ENCODE measurements around the gene AFAP1L1. TPM values are rescaled to one million over a fixed set of nuclear protein-coding genes. Genes with fewer than 3 reads are reported as not detected.

The AFAP1L1 gene
- total and polyA plus RNA-seq, 2 of the 13 experiments (the other 11 are each of a cell fraction or from before 2014, with no cell fraction given), result 0.38 to 1.0 TPM

GRCh38 chr5:149238540-149238939, 33.1 kb upstream of the AFAP1L1 start (continued):
- no peak for TF ChIP-seq SMYD3 (CRISPR knock-in tag; IDR thresholded peaks at IDR 0.05)

GRCh38 chr5:149239917-149240316, 31.7 kb upstream of the AFAP1L1 start:
- Histone ChIP-seq H2AFZ (ENCODE audit: low read length) (no peak overlapping the region), H3K79me2 (ENCODE audit: insufficient read depth, low read length) (no peaks in the 10 kb centered on the region), H3K4me2 (ENCODE audit: low read depth, low read length) (no peak overlapping the region), H4K20me1 (ENCODE audit: insufficient read depth, low read length) (no peaks in the 10 kb centered on the region), H3K4me1 (ENCODE audit: insufficient read depth, low read length) (no peaks in the 10 kb centered on the region), H3K36me3 (replicated peaks in 1 of 2; ENCODE audit: control insufficient read depth in 1 of 2, insufficient read depth in 2 of 2, low read length in 2 of 2) (no peaks in the 10 kb centered on the region), H3K27me3 (ENCODE audit: control insufficient read depth in 1 of 2, insufficient read depth in 2 of 2, low read length in 2 of 2) (no peaks in the 10 kb centered on the region), H3K27ac (ENCODE audit: extremely low read length, insufficient read depth, low read length) (no peak overlapping the region), H3K4me3 (replicated peaks in 1 of 3; ENCODE audit: insufficient read depth in 1 of 3, low read depth in 2 of 3, low read length in 3 of 3) (no peak overlapping the region), H3K9ac (ENCODE audit: insufficient read depth, low read depth, low read length) (no peak overlapping the region), H3K9me3 (ENCODE audit: low read length) (no peaks in the 10 kb centered on the region)
- FAIRE-seq (no peak), ATAC-seq (no peak), DNase-seq (ENCODE audit: low spot score) (no peak)
- ChIA-PET POLR2A (no interaction called here), CTCF (ENCODE audit: low intra/inter-chr PET ratio, low total read pairs) (no interaction called here)
- in situ Hi-C loops (cut with HindIII; ENCODE audit: extremely low pct_ligation_motif_present, low pct_unique_long_range_greater_than_20kb) (no loop called here), intact Hi-C loops (cut with micrococcal nuclease; ENCODE audit: unreplicated experiment) (no loop called here)
- no peak for TF ChIP-seq PCBP2 (optimal IDR thresholded peaks at IDR 0.05; ENCODE audit: low read depth, low read length, poor library complexity, severe bottlenecking)
- TF ChIP-seq ZNF383 (CRISPR knock-in tag; IDR thresholded peaks at IDR 0.05; ENCODE audit: borderline replicate concordance), result no peak
- no TSS peak for BruUV-seq (replicated peaks)
- WGBS (ENCODE audit: low lambda C conversion rate), result 88% methylated on average over 2 of the region's 2 CpGs

DNA sequence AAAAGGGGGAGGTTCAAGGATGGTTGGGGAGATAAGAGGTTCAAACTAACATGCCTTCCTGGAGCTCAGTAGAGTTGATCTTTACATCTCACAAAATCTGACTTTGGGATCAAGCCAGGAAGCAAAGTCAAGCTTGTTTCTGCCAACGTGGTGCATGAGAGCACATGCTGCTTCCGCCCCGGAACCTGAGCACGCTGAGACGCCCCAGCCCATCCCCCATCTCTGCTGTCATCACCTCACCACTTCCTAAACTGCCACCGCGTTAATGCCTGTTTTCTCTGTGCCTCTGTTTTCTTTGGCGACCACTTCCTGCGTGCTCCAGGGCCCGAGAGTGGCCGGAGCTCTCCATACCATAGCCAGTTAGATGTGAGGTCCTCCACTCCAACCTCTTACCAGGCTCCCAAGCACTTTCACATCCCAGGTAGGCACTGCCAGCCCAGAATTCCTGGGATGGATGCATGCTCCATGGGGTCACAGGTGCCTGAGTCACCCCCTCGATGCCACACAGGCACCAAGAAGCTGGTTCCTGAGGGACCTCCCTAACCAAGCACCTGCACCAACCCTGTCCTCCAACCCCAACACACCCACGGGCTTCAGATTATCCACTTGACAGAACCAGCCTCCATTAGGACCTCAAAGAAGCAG, 31.2 kb upstream of the AFAP1L1 start:
- H3K27me3 ChIP-seq (ENCODE audit: control insufficient read depth in 1 of 2, insufficient read depth in 2 of 2, low read length in 2 of 2), result no peaks in the 10 kb centered on the region
- no peak for TF ChIP-seq SMAD3 (CRISPR knock-in tag; IDR thresholded peaks at IDR 0.05)
- no peak for TF ChIP-seq ZNF292 (CRISPR knock-in tag; IDR thresholded peaks at IDR 0.05; ENCODE audit: borderline replicate concordance, low read depth)
- ChIA-PET POLR2A (no interaction called here), CTCF (ENCODE audit: low intra/inter-chr PET ratio, low total read pairs) (no interaction called here)
- in situ Hi-C loops (cut with HindIII; ENCODE audit: extremely low pct_ligation_motif_present, low pct_unique_long_range_greater_than_20kb) (no loop called here), intact Hi-C loops (cut with micrococcal nuclease; ENCODE audit: unreplicated experiment) (no loop called here)
- FAIRE-seq (no peak), ATAC-seq (no peak), DNase-seq (ENCODE audit: low spot score) (no peak)
- H3K9me3 ChIP-seq (ENCODE audit: low read length), result no peaks in the 10 kb centered on the region
- no peaks in the 10 kb centered on the region for H3K79me2 ChIP-seq (ENCODE audit: insufficient read depth, low read length)
- BruUV-seq (replicated peaks), result no TSS peak
- H3K4me2 ChIP-seq (ENCODE audit: low read depth, low read length), result no peak overlapping the region
- no peaks in the 10 kb centered on the region for H4K20me1 ChIP-seq (ENCODE audit: insufficient read depth, low read length)
- no peak overlapping the region for H2AFZ ChIP-seq (ENCODE audit: low read length)
- H3K9ac ChIP-seq (ENCODE audit: insufficient read depth, low read depth, low read length), result no peak overlapping the region
- no peaks in the 10 kb centered on the region for H3K36me3 ChIP-seq (replicated peaks in 1 of 2; ENCODE audit: control insufficient read depth in 1 of 2, insufficient read depth in 2 of 2, low read length in 2 of 2)
- no peak overlapping the region for H3K27ac ChIP-seq (ENCODE audit: extremely low read length, insufficient read depth, low read length)
- H3K4me1 ChIP-seq (ENCODE audit: insufficient read depth, low read length), result no peaks in the 10 kb centered on the region
- H3K4me3 ChIP-seq (replicated peaks in 1 of 3; ENCODE audit: insufficient read depth in 1 of 3, low read depth in 2 of 3, low read length in 3 of 3), result no peak overlapping the region
- 85% methylated on average over 12 of the region's 13 CpGs for WGBS (ENCODE audit: low lambda C conversion rate)

Measured in HepG2 (cell line).